Measurements from ENCODE around the gene MADD. TPM values are rescaled to one million over a fixed set of nuclear protein-coding genes. Genes with fewer than 3 reads are reported as not detected.
A peak's percentile ranks its signal among the peaks of the same experiment; 100 is the strongest.

The MADD gene
- total RNA-seq, 2 experiments from 2014 or later = 55.7 to 61.2 TPM

- Mint-ChIP-seq H3K27me3 (no peaks in the 10 kb centered on the region), H3K27ac (no peak overlapping the region), H3K9me3 (no peaks in the 10 kb centered on the region), H3K4me3 (no peak overlapping the region), H3K36me3 (ENCODE audit: low read depth) (peaks cover 59% of the 10 kb centered on the region), H3K4me1 (ENCODE audit: low read depth) (peaks cover 29% of the 10 kb centered on the region)
- POLR2A ChIA-PET = interaction anchor here (8.7 to 9.9 kb wide), 2 partner anchors 14 to 16 kb away, joined by 63 to 118 read pairs; partner anchors contain the start of genes ACP2 and DDB2
- ATAC-seq = no peak
- intact Hi-C loops (cut with micrococcal nuclease) = no loop called here
- CTCF ChIA-PET = no interaction called here
- DNase-seq = no peak
- TF ChIP-seq CTCF (IDR thresholded peaks at IDR 0.05) = no peak
Measured at GRCh38 chr11:47229161-47229560, 40.8 kb upstream of the MADD start.

GRCh38 chr11:47233051-47233450 is 36.9 kb upstream of the MADD start:
- ChIA-PET CTCF (interaction anchor here (0.7 to 6.0 kb wide), 5 partner anchors 9 to 32 kb away, joined by 3 to 30 read pairs (median 5); partner anchors contain the start of gene ACP2), POLR2A (interaction anchor here (0.7 to 9.9 kb wide), 7 partner anchors 9 to 320 kb away, joined by 3 to 118 read pairs (median 7); partner anchors contain the start of genes ACP2 and DDB2)
- peaks cover 23% of the 10 kb centered on the region for H3K4me1 Mint-ChIP-seq (ENCODE audit: low read depth)
- intact Hi-C loops (cut with micrococcal nuclease) = no loop called here
- DNase-seq (no peak), ATAC-seq (no peak)
- peaks cover 63% of the 10 kb centered on the region for H3K36me3 Mint-ChIP-seq (ENCODE audit: low read depth)
- no peak overlapping the region for H3K27ac Mint-ChIP-seq
- H3K4me3 Mint-ChIP-seq = no peak overlapping the region
- H3K27me3 Mint-ChIP-seq = no peaks in the 10 kb centered on the region
- TF ChIP-seq CTCF (IDR thresholded peaks at IDR 0.05) = no peak
- H3K9me3 Mint-ChIP-seq = no peaks in the 10 kb centered on the region

- intact Hi-C loops (cut with micrococcal nuclease) = no loop called here
- CTCF ChIA-PET = interaction anchor here (0.7 to 6.0 kb wide), 8 partner anchors 8 to 414 kb away, joined by 3 to 30 read pairs (median 6); partner anchors contain the start of gene ACP2
- H3K36me3 Mint-ChIP-seq (ENCODE audit: low read depth) = peaks cover 61% of the 10 kb centered on the region
Measured at GRCh38 chr11:47233989-47234668, 35.8 kb upstream of the MADD start.

GRCh38 chr11:47234669-47235100 is 35.2 kb upstream of the MADD start:
- H3K4me1 Mint-ChIP-seq (ENCODE audit: low read depth) = peaks cover 20% of the 10 kb centered on the region
- no peak overlapping the region for H3K4me3 Mint-ChIP-seq
- peak overlapping the region; percentile 56 for H3K27ac Mint-ChIP-seq
- peak; percentile 54 for DNase-seq
- intact Hi-C loops (cut with micrococcal nuclease) = no loop called here
- ATAC-seq = peak; percentile 73
- H3K36me3 Mint-ChIP-seq (ENCODE audit: low read depth) = peaks cover 62% of the 10 kb centered on the region
- CTCF ChIA-PET = interaction anchor here (0.7 to 6.0 kb wide), 9 partner anchors 13 to 414 kb away, joined by 3 to 30 read pairs (median 5); partner anchors contain the start of gene ACP2
- no peak for TF ChIP-seq CTCF (IDR thresholded peaks at IDR 0.05)
- H3K9me3 Mint-ChIP-seq = no peaks in the 10 kb centered on the region
- POLR2A ChIA-PET = interaction anchor here (0.9 to 9.9 kb wide), 9 partner anchors 8 to 134 kb away, joined by 3 to 118 read pairs (median 7); partner anchors contain the start of genes ACP2 and DDB2
- no peaks in the 10 kb centered on the region for H3K27me3 Mint-ChIP-seq

More at GRCh38 chr11:47233989-47234668, 35.8 kb upstream of the MADD start:
- no peak for TF ChIP-seq CTCF (IDR thresholded peaks at IDR 0.05)
- H3K4me1 Mint-ChIP-seq (ENCODE audit: low read depth) = peaks cover 22% of the 10 kb centered on the region
- DNase-seq (peak; percentile 19), ATAC-seq (peak; percentile 42)
- POLR2A ChIA-PET = interaction anchor here (0.9 to 9.9 kb wide), 7 partner anchors 7 to 135 kb away, joined by 3 to 118 read pairs (median 9); partner anchors contain the start of genes ACP2 and DDB2
- H3K9me3 Mint-ChIP-seq = no peaks in the 10 kb centered on the region
- H3K27ac Mint-ChIP-seq = peak overlapping the region; percentile 56
- H3K27me3 Mint-ChIP-seq = no peaks in the 10 kb centered on the region
- no peak overlapping the region for H3K4me3 Mint-ChIP-seq

- Mint-ChIP-seq H3K4me3 (no peak overlapping the region), H3K9me3 (no peaks in the 10 kb centered on the region), H3K36me3 (ENCODE audit: low read depth) (peaks cover 67% of the 10 kb centered on the region), H3K27me3 (no peaks in the 10 kb centered on the region), H3K4me1 (ENCODE audit: low read depth) (peaks cover 20% of the 10 kb centered on the region), H3K27ac (peak overlapping the region; percentile 56)
- no peak for DNase-seq
- intact Hi-C loops (cut with micrococcal nuclease) = no loop called here
- POLR2A ChIA-PET = interaction anchor here (0.9 to 9.9 kb wide), 9 partner anchors 9 to 134 kb away, joined by 3 to 118 read pairs (median 5); partner anchors contain the start of genes ACP2 and DDB2
- TF ChIP-seq CTCF (IDR thresholded peaks at IDR 0.05) = no peak
- CTCF ChIA-PET = interaction anchor here (1.1 to 6.0 kb wide), 6 partner anchors 13 to 139 kb away, joined by 3 to 30 read pairs (median 12); partner anchors contain the start of gene ACP2
- ATAC-seq = no peak
Measured at GRCh38 chr11:47235163-47235562, 34.8 kb upstream of the MADD start.

Measured in activated CD8-positive, alpha-beta T cell treated with anti-CD3 and anti-CD28 coated beads for 36 hours (primary cell).